PC-3 (cell line): ENCODE data around the gene CRYZL1. TPM values are rescaled to one million over a fixed set of nuclear protein-coding genes. Genes with fewer than 3 reads are reported as not detected.
A peak's percentile ranks its signal among the peaks of the same experiment; 100 is the strongest.

Experiments used
- ATAC-seq: fragments of 200-7000 bp; cut with Tn5 transposase; 2 replicates; pipeline ENCODE4 v1.9.1; 2020; ENCODE audit warnings: mild to moderate bottlenecking, moderate library complexity
- BruUV-seq: library from RNA; stranded (reverse); fragments of 400-500 nt; replicated peaks from 2 replicates; lab custom pipeline; 2021; lab: Mats Ljungman, UMichigan
- CTCF ChIA-PET: fragments of 300-600 bp; sonication (Branson Sonifier 250); formaldehyde crosslinking; loops from one replicate; lab custom pipeline; 2022; ENCODE audit warnings: antibody characterized with exemption; lab: Charles Lee
- POLR2A ChIA-PET: fragments of 300-600 bp; sonication (Branson Sonifier 250); formaldehyde crosslinking; loops from one replicate; lab custom pipeline; 2022; ENCODE audit warnings: antibody characterized with exemption; ENCODE audit not compliant: unreplicated experiment; lab: Charles Lee
- DNase-seq: peaks from one replicate; pipeline ENCODE4 v3.0.0-alpha.2; 2015
- H2AFZ ChIP-seq: fragments of 300-600 bp; sonication (generic); 2 replicates; pipeline ENCODE4 v1.6.0; 2016; ENCODE audit warnings: antibody characterized with exemption, low read length
- H3F3A ChIP-seq: fragments of 300-600 bp; sonication (generic); one replicate; pipeline ENCODE4 v1.6.0; 2017; ENCODE audit warnings: antibody characterized with exemption, low read length, control low read depth, mild to moderate bottlenecking; ENCODE audit not compliant: unreplicated experiment
- H3K27ac ChIP-seq: fragments of 300-600 bp; sonication (generic); 2 replicates; pipeline ENCODE4 v1.5.1; 2016; ENCODE audit warnings: mild to moderate bottlenecking, low read length
- H3K27me3 ChIP-seq: fragments of 300-600 bp; sonication (generic); 2 replicates; pipeline ENCODE4 v1.6.1; 2016; ENCODE audit warnings: low read length, mixed read lengths
- H3K36me3 ChIP-seq: fragments of 300-600 bp; sonication (generic); 2 replicates; pipeline ENCODE4 v1.6.1; 2016; ENCODE audit warnings: low read depth, mixed run types, low read length, mixed read lengths
- H3K4me1 ChIP-seq: fragments of 300-600 bp; sonication (generic); 2 replicates; pipeline ENCODE4 v1.5.1; 2016; ENCODE audit warnings: low read length; ENCODE audit not compliant: insufficient read depth
- H3K4me2 ChIP-seq: fragments of 300-600 bp; sonication (generic); 2 replicates; pipeline ENCODE4 v1.6.0; 2016; ENCODE audit warnings: low read length
- H3K4me3 ChIP-seq: fragments of 300-600 bp; sonication (generic); 2 replicates; pipeline ENCODE4 v1.5.1; 2016; ENCODE audit warnings: mild to moderate bottlenecking, low read length, mixed read lengths
- H3K79me2 ChIP-seq: fragments of 300-600 bp; sonication (generic); 2 replicates; pipeline ENCODE4 v1.6.1; 2017; ENCODE audit warnings: low read length, mixed read lengths
- H3K9ac ChIP-seq: fragments of 300-600 bp; sonication (generic); 2 replicates; pipeline ENCODE4 v1.6.0; 2016; ENCODE audit warnings: mild to moderate bottlenecking, low read length
- H3K9me2 ChIP-seq: fragments of 300-600 bp; sonication (generic); replicated peaks from 2 replicates; pipeline ENCODE4 v1.6.1; 2016; ENCODE audit warnings: mixed run types, low read length, mixed read lengths
- H3K9me3 ChIP-seq: fragments of 300-600 bp; sonication (generic); 2 replicates; pipeline ENCODE4 v1.6.1; 2016; ENCODE audit warnings: low read length, mixed read lengths
- H4K20me1 ChIP-seq: fragments of 300-600 bp; sonication (generic); 2 replicates; pipeline ENCODE4 v1.6.1; 2016; ENCODE audit warnings: low read length, mixed read lengths
- EZH2 ChIP-seq: fragments of 300-600 bp; sonication (generic); IDR thresholded peaks from one replicate; pipeline ENCODE4 v1.6.1; 2017; ENCODE audit warnings: antibody characterized with exemption, mild to moderate bottlenecking, low read length; ENCODE audit not compliant: unreplicated experiment
- EZH2phosphoT487 ChIP-seq: fragments of 300-600 bp; sonication (generic); IDR thresholded peaks from 2 replicates; pipeline ENCODE4 v1.6.1; 2018; ENCODE audit warnings: mild to moderate bottlenecking, antibody characterized with exemption, low read length, borderline replicate concordance
- intact Hi-C: fragments of 100-400 bp; cut with micrococcal nuclease; formaldehyde crosslinking; loops from 2 replicates; pipeline ENCODE4 v1.9.0; 2023
- total RNA-seq: library from RNA; depleted of rRNA; stranded (reverse); fragments of >200 nt; gene quantifications from 2 replicates; pipeline ENCODE4 v1.2.3, GENCODE V29; 2014; rRNA removed
- TF ChIP-seq, protein P1 (sequence below): fragments of 300-600 bp; sonication (generic); conservative IDR thresholded peaks from 2 replicates; pipeline ENCODE4 v1.5.1; 2017; ENCODE audit warnings: antibody characterized with exemption, low read depth, mild to moderate bottlenecking, low read length

Gene CRYZL1
- total RNA-seq, 1 experiment from 2014 or later = 12.4 TPM

DNA sequence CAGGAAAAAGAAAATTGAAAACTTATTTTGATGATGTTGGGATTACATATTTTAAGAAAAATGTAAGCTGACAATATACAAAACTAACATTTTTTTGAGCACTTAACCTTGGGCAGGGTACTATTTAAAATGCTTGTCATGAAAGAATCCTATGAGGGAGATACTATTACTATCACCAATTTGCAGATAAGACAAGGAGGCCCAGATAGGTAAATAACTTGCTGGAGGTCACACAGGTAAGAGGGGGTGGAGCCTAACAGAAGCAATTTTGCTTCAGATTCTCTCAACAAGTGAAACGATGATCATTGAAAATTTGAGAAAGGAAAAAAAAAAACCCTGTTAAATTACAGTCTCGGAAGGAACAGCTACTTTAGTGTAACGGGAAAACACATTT is 100.8 kb downstream of the CRYZL1 start:
- peaks cover 32% of the 10 kb centered on the region for H4K20me1 ChIP-seq
- no TSS peak for BruUV-seq
- peaks cover 29% of the 10 kb centered on the region for H3K36me3 ChIP-seq
- TF ChIP-seq EZH2 = no peak
- TF ChIP-seq, protein P1, sequence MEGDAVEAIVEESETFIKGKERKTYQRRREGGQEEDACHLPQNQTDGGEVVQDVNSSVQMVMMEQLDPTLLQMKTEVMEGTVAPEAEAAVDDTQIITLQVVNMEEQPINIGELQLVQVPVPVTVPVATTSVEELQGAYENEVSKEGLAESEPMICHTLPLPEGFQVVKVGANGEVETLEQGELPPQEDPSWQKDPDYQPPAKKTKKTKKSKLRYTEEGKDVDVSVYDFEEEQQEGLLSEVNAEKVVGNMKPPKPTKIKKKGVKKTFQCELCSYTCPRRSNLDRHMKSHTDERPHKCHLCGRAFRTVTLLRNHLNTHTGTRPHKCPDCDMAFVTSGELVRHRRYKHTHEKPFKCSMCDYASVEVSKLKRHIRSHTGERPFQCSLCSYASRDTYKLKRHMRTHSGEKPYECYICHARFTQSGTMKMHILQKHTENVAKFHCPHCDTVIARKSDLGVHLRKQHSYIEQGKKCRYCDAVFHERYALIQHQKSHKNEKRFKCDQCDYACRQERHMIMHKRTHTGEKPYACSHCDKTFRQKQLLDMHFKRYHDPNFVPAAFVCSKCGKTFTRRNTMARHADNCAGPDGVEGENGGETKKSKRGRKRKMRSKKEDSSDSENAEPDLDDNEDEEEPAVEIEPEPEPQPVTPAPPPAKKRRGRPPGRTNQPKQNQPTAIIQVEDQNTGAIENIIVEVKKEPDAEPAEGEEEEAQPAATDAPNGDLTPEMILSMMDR = no peak
- no peak for TF ChIP-seq EZH2phosphoT487
- ATAC-seq (no peak), DNase-seq (no peak)
- peaks cover 87% of the 10 kb centered on the region for H3K79me2 ChIP-seq
- H2AFZ ChIP-seq = no peak overlapping the region
- H3K4me3 ChIP-seq = peak overlapping the region; percentile 94
- H3K27ac ChIP-seq = 0 out of 2 replicates have a peak overlapping the region, but pooled peaks have one; percentile 1
- H3K27me3 ChIP-seq = no peaks in the 10 kb centered on the region
- H3K9ac ChIP-seq = peak overlapping the region; percentile 99; the same call in 1 of the 2 replicates
- intact Hi-C loops = loop anchor here (5.0 kb wide), 3 partner anchors 47 to 158 kb away; partner anchors contain the start of gene DONSON
- H3K9me2 ChIP-seq = no peaks in the 10 kb centered on the region
- ChIA-PET CTCF (interaction anchor here (0.6 kb wide), 1 partner anchor 101 kb away, joined by 3 read pairs; no protein-coding TSS in a partner anchor), POLR2A (interaction anchor here (0.6 kb wide), 1 partner anchor 135 kb away, joined by 3 read pairs; no protein-coding TSS in a partner anchor)
- H3K4me1 ChIP-seq = peaks cover 19% of the 10 kb centered on the region
- peak overlapping the region; percentile 95 for H3K4me2 ChIP-seq
- H3K9me3 ChIP-seq = no peaks in the 10 kb centered on the region
- H3F3A ChIP-seq = no peaks in the 10 kb centered on the region

DNA sequence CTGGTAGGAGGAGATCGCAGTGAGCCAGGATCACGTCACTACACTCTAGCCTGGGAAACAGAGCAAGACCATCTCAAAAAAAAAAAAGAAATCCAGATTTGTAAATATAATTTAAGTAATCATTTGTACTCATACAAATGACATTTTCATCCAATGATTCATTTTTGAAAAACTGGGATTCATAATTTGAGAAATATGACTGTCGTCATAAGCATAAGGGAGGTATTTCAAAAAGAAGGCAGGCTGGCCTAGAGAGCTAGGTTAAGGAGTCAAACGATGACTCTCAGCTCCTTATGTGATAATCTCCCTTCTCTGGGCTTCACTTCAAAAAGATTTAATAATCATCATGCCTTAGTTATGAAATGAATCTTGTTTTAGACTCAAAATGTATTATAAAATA is 101.9 kb downstream of the CRYZL1 start:
- no peaks in the 10 kb centered on the region for H3K9me2 ChIP-seq
- no peaks in the 10 kb centered on the region for H3K9me3 ChIP-seq
- CTCF ChIA-PET = no interaction called here
- no peaks in the 10 kb centered on the region for H3K27me3 ChIP-seq
- no peak for DNase-seq
- peaks cover 76% of the 10 kb centered on the region for H3K79me2 ChIP-seq
- H3F3A ChIP-seq = no peaks in the 10 kb centered on the region
- H4K20me1 ChIP-seq = peaks cover 21% of the 10 kb centered on the region
- peaks cover 38% of the 10 kb centered on the region for H3K36me3 ChIP-seq
- BruUV-seq = no TSS peak
- TF ChIP-seq, protein P1 = no peak
- TF ChIP-seq EZH2phosphoT487 (no peak), EZH2 (no peak)
- intact Hi-C loops = loop anchor here (5.0 kb wide), 3 partner anchors 48 to 157 kb away; partner anchors contain the start of gene DONSON
- H2AFZ ChIP-seq = no peak overlapping the region
- H3K27ac ChIP-seq = no peak overlapping the region
- POLR2A ChIA-PET = no interaction called here
- peaks cover 13% of the 10 kb centered on the region for H3K4me1 ChIP-seq
- no peak overlapping the region; the same call in 1 of the 2 replicates for H3K9ac ChIP-seq
- ATAC-seq = no peak
- peak overlapping the region; percentile 95 for H3K4me2 ChIP-seq
- H3K4me3 ChIP-seq = peak overlapping the region; percentile 94

Other genes starting within 250 kb of the CRYZL1 start
- gene IFNGR2, start 238.3 kb downstream of the CRYZL1 start, total RNA-seq = 35.7 and 37.8 TPM in 2 replicates
- gene TMEM50B, start 161.8 kb downstream of the CRYZL1 start, total RNA-seq = 21.5 and 25.5 TPM in 2 replicates
- 0.29 and 0.44 TPM in 2 replicates for gene DNAJC28, start 150.0 kb downstream of the CRYZL1 start, total RNA-seq
- gene GART, start 99.6 kb downstream of the CRYZL1 start, total RNA-seq = 118 and 142 TPM in 2 replicates
- gene SON, start 98.7 kb downstream of the CRYZL1 start, total RNA-seq = 180 and 373 TPM in 2 replicates
- gene DONSON, start 53.1 kb downstream of the CRYZL1 start, total RNA-seq = 29.2 and 41.9 TPM in 2 replicates
- gene ITSN1, start 760 bp upstream of the CRYZL1 start, total RNA-seq = 19.9 and 45.6 TPM in 2 replicates